GM19452 (cell line): ENCODE measurements around the gene TMEM94.

Experiments used
- ATAC-seq: cut with Tn5 transposase; IDR thresholded peaks from one replicate; pipeline ENCODE4 v1.9.1; 2021; ENCODE audit not compliant: unreplicated experiment

TMEM94 gene

DNA sequence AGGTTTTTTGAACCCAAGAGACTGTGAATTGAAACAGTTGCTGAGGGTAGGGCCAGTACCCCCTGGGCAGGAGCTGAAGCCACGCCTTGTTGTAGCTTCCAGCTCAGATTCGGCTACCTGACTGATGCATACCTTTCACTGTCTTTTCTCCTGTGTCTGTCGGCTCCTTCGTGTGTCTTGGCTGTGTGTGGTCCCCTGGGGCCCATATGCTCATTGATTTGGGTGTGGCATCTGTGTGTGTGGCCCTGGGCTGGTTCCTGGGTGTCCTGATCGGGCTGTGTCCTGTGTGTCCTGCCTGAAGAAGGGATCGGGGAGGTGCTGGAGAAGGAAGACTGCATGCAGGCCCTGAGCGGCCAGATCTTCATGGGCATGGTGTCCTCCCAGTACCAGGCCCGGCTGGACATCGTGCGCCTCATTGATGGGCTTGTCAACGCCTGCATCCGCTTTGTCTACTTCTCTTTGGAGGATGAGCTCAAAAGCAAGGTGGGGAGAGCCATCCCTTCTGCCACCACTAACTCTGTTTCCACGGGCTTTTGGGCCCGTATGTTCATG lies 38.0 kb downstream of the TMEM94 start:
- no peak for ATAC-seq

GRCh38 chr17:75496005-75496404 lies 39.6 kb downstream of the TMEM94 start:
- ATAC-seq: no peak

GRCh38 chr17:75498039-75498725 lies 41.7 kb downstream of the TMEM94 start:
- no peak for ATAC-seq

- ATAC-seq: no peak
Observed at GRCh38 chr17:75498726-75499213, 42.3 kb downstream of the TMEM94 start.

GRCh38 chr17:75499313-75500022 lies 43.0 kb downstream of the TMEM94 start:
- no peak for ATAC-seq

- ATAC-seq: no peak
Observed at GRCh38 chr17:75500419-75501216, 44.2 kb downstream of the TMEM94 start.

DNA sequence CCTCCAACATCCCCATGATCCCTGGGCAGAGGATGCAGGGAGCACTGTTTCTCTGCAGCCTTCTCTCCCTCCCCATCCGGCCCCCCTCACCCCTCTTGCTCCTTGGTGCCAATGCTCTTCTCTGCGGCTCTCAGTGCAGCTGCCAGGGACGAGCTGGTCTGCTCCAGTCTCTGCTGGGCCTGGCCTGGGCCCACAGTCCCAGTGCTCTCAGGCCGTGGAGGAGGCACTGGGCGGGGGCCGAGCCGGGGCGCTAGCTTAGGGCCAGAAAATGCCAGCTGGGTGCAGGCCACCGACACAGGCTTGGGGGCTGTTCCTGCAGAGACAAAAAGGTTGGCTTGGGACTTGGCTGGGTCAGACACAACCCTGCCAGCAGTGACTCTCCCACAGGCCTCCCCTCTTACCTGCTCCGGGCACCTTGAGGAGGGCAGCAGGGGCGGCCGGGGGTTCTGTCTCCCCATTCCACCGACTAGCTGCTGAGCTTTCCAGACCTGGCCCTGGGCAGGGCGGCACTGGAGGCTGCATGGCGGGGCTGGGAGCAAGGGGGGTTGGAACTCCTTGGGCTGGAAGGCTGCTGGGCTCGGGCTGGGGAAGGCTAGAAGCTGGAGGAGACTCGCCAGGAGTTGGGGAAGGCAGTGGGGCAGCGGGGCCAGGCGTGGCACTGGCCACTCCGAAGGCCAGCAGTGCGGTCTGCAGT lies 45.1 kb downstream of the TMEM94 start:
- ATAC-seq: no peak

DNA sequence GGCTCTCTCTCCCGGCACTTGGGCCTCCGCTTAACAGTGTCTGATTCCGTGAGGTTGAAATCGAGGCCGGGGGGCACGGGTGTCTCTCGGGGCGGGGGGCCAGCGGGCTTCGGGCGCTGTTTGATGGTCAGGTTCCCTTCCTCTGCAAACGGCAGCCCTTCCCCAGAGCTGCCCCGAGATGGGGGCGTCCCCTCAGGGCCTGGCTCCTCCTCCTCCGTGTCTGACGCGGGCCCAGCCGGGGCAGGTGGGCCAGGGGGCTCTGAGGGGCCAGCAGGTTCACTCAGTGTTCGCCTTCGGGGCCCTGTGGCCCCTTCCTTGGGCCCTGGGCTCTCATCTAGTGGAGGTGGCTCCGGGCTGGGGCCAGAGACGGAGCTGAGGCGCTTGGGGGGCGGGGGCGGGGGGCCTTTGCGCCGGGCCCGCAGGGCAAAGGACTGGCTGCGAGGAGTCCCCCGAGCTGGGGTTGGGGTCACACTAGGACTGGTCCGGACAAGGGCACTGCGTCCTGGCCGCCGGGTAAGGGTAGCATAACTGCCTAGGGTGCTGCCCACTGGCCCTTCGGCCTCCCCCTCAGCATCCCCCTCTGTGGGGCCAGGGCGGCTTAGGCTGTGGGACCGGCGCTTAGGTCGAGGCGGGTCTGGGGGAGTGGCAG lies 45.8 kb downstream of the TMEM94 start:
- ATAC-seq: no peak

- ATAC-seq: no peak
Observed at GRCh38 chr17:75502721-75503329, 46.4 kb downstream of the TMEM94 start.

GRCh38 chr17:75503337-75503950 lies 47.0 kb downstream of the TMEM94 start:
- ATAC-seq: no peak

DNA sequence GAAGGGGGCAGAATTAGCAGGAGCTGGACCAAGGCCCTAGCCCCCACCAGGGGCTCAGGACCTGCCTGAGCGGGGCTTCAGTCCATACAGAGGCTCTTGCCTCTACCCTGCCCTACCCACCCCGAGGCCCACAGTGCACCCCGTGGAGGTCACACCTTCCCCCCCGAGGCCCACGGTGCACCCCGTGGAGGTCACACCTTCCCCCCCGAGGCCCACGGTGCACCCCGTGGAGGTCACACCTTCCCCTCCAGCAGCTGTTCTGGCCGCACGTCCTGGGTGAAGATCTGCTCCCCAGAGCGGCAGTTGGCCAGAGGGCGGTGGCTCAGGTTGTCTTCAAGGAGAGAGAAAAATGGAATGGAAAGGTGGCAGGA lies 47.5 kb downstream of the TMEM94 start:
- no peak for ATAC-seq

GRCh38 chr17:75504347-75505151 lies 48.1 kb downstream of the TMEM94 start:
- no peak for ATAC-seq

- no peak for ATAC-seq
Observed at GRCh38 chr17:75505152-75505409, 48.6 kb downstream of the TMEM94 start.

GRCh38 chr17:75505640-75506039 lies 49.2 kb downstream of the TMEM94 start:
- no peak for ATAC-seq

DNA sequence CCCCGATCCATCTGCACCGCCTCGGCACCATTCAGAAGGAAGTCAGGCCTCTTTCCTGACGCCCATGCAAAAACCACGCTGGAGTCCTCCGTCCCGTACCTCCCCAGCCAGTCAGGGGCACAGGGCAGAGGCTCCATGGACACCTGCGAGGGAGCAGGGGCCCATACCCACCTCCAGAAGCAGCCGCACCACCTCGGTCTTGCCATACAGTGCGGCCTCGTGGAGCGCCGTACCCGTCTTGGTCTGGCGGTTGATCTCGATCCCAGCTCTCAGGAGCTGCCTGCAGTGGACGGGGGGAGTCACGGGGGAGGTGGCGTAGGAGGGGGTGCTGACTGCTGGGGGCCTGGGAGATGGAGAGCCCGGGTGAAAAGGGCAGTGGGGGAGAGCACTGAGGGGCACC lies 49.7 kb downstream of the TMEM94 start:
- no peak for ATAC-seq

GRCh38 chr17:75506888-75507287 lies 50.5 kb downstream of the TMEM94 start:
- ATAC-seq: no peak

DNA sequence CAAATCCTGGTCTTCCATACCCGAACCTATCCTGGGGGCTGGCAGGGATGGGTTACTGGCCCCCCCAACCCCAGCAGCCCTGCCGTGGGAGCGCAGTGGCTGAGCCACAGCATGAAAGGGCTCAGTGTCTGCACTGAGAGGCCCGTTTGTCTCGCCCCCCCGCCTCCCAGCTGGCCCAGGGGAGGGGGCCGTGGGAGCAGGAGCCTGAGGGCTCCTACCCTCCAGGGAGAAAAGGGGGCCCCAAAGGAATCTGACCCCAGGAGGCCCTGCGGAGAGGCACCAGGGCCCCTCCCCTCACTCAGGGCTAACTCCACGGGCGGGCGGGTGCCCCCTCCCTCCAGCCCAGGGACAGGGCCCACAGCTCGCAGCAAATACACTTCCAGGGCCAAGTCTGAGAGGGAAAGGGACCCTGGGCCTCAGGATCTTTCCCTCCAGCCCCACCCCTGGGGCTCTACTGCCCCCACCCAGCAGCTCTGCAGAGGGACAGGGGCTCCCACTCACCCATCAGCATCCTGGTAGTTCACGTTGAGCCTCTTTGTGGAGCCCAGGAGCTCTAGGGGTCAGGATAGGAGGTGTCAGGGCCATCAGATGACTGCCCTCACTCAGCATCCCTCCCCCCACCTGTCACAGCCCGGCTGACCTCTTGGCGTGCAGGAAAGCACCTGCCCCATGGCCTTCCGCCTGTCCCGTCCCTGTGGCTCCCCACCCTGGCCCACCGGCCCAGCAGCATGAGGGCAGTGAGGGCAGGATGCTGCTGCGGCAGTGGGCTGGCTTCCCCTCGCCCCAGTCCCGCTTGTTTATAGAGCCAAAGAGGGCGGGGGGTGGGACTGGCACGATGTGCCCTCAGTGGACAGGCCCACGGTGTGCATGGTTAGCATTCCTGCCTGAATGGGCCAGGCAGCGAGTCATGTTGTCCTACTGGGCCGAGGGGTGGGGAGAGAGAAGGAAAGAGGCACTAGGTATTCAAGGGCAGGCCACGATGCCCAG lies 51.6 kb downstream of the TMEM94 start:
- ATAC-seq: no peak

DNA sequence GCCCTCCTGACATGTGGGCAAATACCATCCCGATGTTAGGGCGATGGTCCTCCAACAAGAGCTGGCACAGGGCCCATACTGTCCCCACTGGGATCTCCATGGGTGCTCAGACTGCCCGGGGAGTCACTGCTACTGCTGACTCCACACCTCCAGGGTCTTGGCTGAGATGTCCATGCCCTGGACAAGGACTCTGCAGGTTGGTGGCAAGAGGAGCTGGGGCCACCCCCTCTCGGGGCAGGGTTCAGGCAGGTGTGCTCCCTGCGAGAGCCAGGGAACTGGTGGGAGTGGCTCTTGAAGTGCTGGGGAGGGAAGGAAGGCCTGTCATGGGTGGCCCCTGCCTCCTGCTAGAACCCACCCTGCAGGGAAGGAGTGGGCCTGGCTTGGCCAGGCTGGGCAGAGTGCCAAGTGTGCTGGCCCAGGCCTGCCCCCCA lies 52.5 kb downstream of the TMEM94 start:
- no peak for ATAC-seq
